ENCODE data around the gene PRCD. TPM values are rescaled to one million over a fixed set of nuclear protein-coding genes. Genes with fewer than 3 reads are reported as not detected.
"Not testable (repeated sequence)": the region's sequence is repeated elsewhere in the genome, so short reads cannot be mapped to it uniquely, and the experiment has no call there.

The PRCD gene
- total RNA-seq, 4 donors from 2014 or later, result 0.57 to 11.2 (median 2.3) TPM

DNA sequence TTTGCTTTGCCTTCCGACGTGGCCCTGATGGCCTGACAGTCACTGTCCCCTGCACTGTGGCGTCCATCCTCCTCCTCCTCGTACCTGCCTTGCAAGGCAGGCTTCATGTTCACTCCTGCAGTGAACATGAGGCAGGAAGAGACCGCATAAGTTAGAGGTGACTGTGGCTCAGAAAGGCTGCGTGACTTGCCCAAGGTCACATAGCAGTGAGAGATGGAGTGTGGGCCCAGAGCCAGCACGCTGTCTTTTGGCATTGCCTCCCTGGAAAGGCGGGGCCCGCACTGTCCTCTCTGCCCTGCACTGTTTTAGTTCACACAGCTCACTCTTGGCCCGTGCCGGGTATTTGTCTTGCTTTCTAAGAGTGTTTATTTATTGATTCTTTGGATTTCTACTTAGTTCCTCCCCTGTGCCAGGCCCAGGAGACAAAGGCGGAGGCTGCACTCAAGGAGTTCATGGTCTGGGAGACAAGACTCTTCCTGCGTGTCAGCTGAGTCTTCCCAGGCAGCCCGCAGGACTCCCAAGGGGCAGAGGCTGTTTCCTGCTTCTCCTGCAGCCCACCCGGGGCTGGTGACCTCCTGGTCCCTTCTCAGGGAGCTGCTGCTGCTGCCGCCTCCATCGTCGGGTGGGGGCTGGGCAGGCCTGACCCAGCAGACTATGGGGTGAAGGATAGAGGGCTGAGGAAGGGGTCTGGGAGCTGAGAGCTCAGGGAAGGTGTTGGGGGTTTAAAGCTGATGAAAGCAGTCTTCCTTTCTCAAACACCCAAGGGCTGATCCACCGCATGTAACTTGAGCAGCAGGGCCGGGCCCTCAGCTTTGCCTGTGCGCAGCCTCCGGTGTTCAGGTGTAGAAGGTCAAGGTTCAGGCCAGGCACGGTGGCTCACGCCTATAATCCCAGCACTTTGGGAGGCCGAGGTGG, 15.0 kb upstream of the PRCD start:
- Histone ChIP-seq H3K27ac (peak overlapping the region in 3 of 4 donors; percentile 41 to 62 (median 41)), H3K4me1 (peaks cover 0 to 52% (median 39%) of the 10 kb centered on the region in 3 donors), H3K9me3 (no peaks in the 10 kb centered on the region), H3K27me3 (peaks cover 43% of the 10 kb centered on the region), H3K36me3 (no peaks in the 10 kb centered on the region), H3K4me3 (no peak overlapping the region)
- ATAC-seq, result no peak
- TF ChIP-seq EP300 (IDR thresholded peaks at IDR 0.05) (no peak), POLR2AphosphoS5 (IDR thresholded peaks at IDR 0.05) (no peak), CTCF (IDR thresholded peaks at IDR 0.05) (no peak), POLR2A (IDR thresholded peaks at IDR 0.05) (no peak)
- 47 to 57% methylated on average over 7 to 9 of the region's 25 CpGs for WGBS, 2 donors (ENCODE audit: low coverage in 1 of 2)

DNA sequence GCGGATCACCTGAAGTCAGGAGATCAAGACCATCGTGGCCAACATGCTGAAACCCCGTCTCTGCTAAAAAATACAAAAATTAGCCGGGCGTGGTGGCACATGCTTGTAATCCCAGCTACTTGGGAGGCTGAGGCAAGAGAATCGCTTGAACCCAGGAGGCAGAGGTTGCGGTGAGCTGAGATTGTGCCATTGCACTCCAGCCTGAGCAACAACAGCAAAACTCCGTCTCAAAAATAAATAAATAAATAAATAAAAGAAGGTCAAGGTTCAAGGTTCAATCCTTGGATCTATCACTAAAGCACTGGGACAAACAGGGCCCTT, 14.4 kb upstream of the PRCD start:
- H3K9me3 ChIP-seq, H3K4me3 ChIP-seq, ATAC-seq, H3K36me3 ChIP-seq: not testable (repeated sequence)
- H3K4me1 ChIP-seq, result peaks cover 0 to 58% (median 43%) of the 10 kb centered on the region in 3 donors
- peaks cover 36% of the 10 kb centered on the region for H3K27me3 ChIP-seq
- 84 to 94% methylated on average over 2 to 3 of the region's 8 CpGs for WGBS, 2 donors (ENCODE audit: low coverage in 1 of 2)
- peak overlapping the region in 1 of 4 donors; percentile 62 for H3K27ac ChIP-seq

DNA sequence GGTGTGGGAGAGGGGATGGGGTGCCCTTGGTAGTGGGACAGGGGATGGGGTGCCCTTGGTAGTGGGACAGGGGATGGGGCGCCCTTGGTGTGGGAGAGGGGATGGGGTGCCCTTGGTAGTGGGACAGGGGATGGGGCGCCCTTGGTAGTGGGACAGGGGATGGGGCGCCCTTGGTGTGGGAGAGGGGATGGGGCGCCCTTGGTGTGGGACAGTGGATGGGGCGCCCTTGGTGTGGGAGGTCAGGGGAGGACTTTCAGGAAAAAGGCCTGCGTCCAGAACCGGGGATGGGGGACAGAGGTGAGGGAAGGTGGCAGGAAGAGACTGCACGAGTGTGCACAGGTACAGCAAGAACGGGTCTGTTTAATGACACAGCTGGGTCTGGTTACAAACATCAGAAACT, 12.8 kb upstream of the PRCD start:
- Histone ChIP-seq H3K27me3 (peaks cover 21% of the 10 kb centered on the region), H3K4me3 (peak overlapping the region in 1 of 2 donors; percentile 13), H3K27ac (peak overlapping the region in 3 of 4 donors; percentile 84 to 94 (median 87)), H3K4me1 (peaks cover 0 to 74% (median 56%) of the 10 kb centered on the region in 3 donors)
- not testable (repeated sequence) for H3K36me3 ChIP-seq, H3K9me3 ChIP-seq, ATAC-seq
- 37 to 65% methylated on average over 4 to 6 of the region's 9 CpGs for WGBS, 2 donors (ENCODE audit: low coverage in 1 of 2)

- no peak for TF ChIP-seq POLR2A (IDR thresholded peaks at IDR 0.05)
- no peak for TF ChIP-seq EP300 (IDR thresholded peaks at IDR 0.05)
- peak; percentile 55 for TF ChIP-seq POLR2AphosphoS5 (IDR thresholded peaks at IDR 0.05)
- TF ChIP-seq CTCF (IDR thresholded peaks at IDR 0.05), result peak in 3 of 4 experiments; percentile 22 to 29 (median 23)
- H3K4me1 ChIP-seq, result peaks cover 0 to 76% (median 56%) of the 10 kb centered on the region in 3 donors
- H3K4me3 ChIP-seq, result peak overlapping the region in 1 of 2 donors; percentile 13
- H3K27me3 ChIP-seq, result peaks cover 20% of the 10 kb centered on the region
- H3K9me3 ChIP-seq, result no peaks in the 10 kb centered on the region
- WGBS, 2 donors (ENCODE audit: low coverage in 1 of 2), result 34 to 41% methylated on average over 4 to 5 of the region's 26 CpGs
- peak overlapping the region in 3 of 4 donors; percentile 84 to 94 (median 87) for H3K27ac ChIP-seq
- ATAC-seq, result peak; percentile 56
- no peaks in the 10 kb centered on the region for H3K36me3 ChIP-seq
Observed at GRCh38 chr17:76527430-76528111, 12.3 kb upstream of the PRCD start.

- no peaks in the 10 kb centered on the region for H3K36me3 ChIP-seq
- H3K4me3 ChIP-seq, result peak overlapping the region in 1 of 2 donors; percentile 13
- peak overlapping the region; percentile 57 to 94 (median 86) for H3K27ac ChIP-seq
- no peaks in the 10 kb centered on the region for H3K9me3 ChIP-seq
- no peak for ATAC-seq
- H3K27me3 ChIP-seq, result peaks cover 20% of the 10 kb centered on the region
- TF ChIP-seq EP300 (IDR thresholded peaks at IDR 0.05) (no peak), POLR2A (IDR thresholded peaks at IDR 0.05) (no peak), CTCF (IDR thresholded peaks at IDR 0.05) (no peak), POLR2AphosphoS5 (IDR thresholded peaks at IDR 0.05) (no peak)
- WGBS, 2 donors (ENCODE audit: low coverage in 1 of 2), result 76 to 86% methylated on average over 6 to 12 of the region's 15 CpGs
- H3K4me1 ChIP-seq, result peaks cover 0 to 71% (median 53%) of the 10 kb centered on the region in 3 donors
Observed at GRCh38 chr17:76528156-76528527, 11.7 kb upstream of the PRCD start.
